Astrocyte of the hippocampus (primary cell): ENCODE results near the gene POMT1.
A peak's percentile ranks its signal among the peaks of the same experiment; 100 is the strongest.
"Not testable (repeated sequence)": the region's sequence is repeated elsewhere in the genome, so short reads cannot be mapped to it uniquely, and the experiment has no call there.

Experiments
- DNase-seq: peaks from one replicate; pipeline ENCODE4 v3.0.0; 2011; ENCODE audit warnings: low read depth, low spot score

POMT1 gene, protein sequence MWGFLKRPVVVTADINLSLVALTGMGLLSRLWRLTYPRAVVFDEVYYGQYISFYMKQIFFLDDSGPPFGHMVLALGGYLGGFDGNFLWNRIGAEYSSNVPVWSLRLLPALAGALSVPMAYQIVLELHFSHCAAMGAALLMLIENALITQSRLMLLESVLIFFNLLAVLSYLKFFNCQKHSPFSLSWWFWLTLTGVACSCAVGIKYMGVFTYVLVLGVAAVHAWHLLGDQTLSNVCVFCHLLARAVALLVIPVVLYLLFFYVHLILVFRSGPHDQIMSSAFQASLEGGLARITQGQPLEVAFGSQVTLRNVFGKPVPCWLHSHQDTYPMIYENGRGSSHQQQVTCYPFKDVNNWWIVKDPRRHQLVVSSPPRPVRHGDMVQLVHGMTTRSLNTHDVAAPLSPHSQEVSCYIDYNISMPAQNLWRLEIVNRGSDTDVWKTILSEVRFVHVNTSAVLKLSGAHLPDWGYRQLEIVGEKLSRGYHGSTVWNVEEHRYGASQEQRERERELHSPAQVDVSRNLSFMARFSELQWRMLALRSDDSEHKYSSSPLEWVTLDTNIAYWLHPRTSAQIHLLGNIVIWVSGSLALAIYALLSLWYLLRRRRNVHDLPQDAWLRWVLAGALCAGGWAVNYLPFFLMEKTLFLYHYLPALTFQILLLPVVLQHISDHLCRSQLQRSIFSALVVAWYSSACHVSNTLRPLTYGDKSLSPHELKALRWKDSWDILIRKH

DNA sequence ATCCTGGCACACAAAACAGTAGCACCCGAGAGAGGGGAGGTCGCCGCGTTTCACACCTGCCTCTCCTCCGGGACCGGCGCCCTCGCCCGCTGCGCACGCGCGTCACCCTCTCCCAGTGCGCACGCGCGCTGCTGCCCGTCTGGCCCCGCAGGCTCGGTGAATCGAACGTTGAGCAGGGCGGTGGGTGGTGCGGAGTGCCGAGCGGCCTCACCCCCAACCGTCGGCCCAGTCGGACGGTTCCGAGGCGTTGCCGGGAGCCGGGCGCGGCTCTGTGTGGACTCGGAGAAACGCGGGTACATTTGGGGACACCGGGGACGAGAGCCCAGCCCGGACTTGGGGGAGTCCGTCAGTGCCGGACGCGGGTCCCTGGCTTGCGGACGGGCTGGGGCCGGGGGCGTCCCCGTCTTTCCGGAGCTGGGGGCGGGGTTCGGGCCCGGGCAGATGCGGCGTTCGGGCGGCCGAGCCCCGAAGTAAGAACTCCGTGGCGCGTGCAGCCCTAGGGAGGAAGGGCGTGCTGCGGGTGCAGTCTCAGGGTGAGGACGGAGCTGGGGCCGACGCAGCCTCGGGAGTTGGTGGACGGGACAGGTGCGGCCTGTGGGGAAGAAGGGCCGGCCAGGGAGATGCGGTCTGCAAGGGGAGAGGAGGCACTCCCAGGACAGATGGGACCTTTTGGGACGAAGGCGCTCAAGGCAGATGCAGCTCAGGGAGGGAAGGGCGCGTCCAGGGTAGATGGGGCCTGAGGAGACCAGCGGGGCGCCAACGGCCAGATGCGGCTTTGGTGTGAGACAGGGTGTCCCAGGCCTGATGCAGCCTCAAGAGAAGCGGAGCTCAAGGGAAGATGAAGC, at the start of gene POMT1:
POMT1 (plus strand) TSS at position 138 of the 845 bp plus-strand sequence. CDS start 1,301 bp downstream, outside the sequence.
- peak; percentile 94 for DNase-seq

DNA sequence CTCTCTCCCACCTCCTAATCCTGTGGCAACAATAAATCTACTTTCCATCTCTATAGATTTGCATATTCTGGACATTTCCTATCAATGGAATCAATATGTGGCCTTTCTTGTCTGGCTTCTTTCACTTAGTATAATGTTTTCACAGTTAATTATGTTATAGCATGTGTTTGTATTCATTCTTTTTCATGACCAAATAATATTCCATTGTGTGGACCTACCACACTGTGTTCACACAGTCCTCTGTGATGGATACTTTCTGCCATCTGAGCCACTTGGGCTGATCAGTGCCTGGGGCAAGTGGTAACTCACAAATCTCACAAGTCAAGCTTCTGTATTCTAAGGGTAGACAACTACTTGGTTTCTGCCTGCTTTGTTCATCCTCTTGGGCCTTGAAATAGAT, 48.7 kb upstream of the POMT1 start:
- no peak for DNase-seq

DNA sequence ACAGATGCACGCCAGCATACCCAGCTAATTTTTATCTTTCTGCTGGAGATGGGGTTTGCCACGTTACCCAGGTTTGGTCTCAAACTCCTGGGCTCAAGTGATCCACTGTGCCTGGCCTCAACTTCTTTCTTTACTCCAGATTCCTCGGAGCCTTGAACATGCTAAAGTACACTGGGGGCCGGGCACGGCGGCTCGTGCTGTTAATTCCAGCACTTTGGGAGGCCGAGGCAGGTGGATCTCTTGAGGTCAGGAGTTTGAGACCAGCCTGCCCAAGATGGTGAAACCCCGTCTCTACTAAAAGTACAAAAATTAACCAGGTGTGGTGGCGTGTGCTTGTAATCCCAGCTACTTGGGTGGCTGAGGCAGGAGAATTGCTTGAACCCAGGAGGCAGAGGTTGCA, 47.1 kb upstream of the POMT1 start:
- DNase-seq = not testable (repeated sequence)

DNA sequence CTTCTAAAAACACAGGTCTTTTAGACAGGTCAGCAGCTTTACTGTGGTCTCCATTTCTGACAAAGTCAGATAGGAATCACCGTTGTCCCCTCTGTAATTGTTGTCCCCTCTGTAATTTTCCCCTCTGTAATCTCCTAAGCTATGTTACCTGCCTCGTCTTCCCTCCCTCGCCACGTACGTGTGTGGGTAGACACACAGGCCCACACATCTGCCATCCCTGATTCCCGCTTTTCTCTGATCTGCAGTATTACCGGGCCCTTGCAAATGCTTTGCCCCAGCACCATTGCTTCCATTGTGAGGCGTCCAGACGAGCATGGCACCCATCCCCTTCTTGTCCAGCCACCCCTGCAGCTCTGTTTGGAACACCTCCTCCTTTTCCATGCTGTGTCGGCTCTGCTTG, 45.0 kb upstream of the POMT1 start:
- DNase-seq = no peak

DNA sequence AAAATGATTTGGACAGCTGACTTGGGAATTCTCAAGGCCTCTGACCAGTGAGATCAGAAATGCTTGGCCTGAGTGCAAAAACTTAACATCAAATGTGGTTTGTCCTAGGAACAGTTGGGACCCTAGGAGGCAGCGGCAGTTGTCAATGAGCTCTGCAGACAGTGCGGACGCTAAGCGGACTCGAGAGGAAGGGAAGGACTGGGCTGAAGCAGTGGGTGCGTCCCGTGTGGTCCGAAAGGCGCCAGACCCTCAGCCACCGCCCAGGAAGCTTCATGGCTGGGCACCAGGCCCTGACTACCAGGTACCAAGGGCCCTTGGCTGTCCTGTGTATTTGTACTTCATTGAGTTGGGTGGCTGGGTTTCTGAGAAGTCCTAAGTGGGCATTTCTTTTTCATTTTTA, 43.7 kb upstream of the POMT1 start:
- no peak for DNase-seq

GRCh38 chr9:131461166-131461565, 41.6 kb upstream of the POMT1 start:
- DNase-seq = no peak

GRCh38 chr9:131464354-131465000, 38.2 kb upstream of the POMT1 start:
- DNase-seq = no peak

DNA sequence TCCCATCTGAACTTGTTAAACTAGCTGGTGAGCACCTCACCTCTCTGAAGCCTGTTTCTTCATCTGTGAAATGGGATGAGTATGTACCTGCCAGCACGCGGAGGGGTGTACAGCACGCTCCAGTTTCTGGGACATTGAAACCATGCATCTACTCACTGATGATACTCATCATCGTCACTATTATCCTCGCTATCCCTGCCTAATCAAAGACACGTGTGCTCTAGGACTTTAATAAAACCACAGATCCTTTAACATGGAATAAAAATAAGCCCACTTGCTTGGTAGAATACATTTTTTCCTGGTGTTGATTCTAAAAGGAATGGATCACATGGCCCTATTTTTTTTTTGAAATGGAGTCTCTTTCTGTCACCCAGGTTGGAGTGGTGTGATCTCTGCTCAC, 37.3 kb upstream of the POMT1 start:
- DNase-seq = no peak

DNA sequence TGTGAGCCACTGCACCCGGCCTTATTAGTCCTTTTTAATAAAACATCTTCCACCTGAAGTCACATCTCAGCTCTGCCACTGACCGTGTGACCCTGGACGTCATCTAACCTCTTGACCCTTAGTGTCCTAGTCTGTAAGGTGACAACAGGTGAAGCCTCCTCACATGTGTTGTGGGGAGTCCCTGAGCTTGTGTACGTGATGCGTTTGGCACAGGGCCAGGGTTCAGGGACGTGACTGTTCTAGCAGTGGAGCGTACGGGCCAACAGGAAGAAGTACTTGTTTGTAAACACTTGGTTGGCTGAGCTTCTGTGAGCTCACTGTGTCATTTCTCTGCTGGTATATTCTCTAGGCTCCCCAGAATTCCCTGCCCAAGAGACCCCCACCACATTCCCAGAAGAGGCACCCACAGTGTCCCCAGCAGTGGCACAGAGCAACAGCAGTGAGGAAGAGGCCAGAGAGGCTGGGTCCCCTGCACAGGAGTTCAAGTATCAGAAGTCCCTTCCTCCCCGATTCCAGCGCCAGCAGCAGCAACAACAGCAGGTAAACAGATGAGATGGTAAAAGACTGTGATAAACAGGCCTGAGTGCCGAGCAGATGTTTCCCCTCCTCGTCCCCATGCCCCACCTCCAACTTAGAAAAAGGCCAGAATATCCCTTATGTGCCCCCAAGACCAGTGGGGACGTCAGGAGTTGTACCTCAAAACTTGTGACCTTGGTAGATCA, 35.3 kb upstream of the POMT1 start:
- no peak for DNase-seq

GRCh38 chr9:131468031-131468430, 34.7 kb upstream of the POMT1 start:
- DNase-seq = no peak

GRCh38 chr9:131469356-131469755, 33.4 kb upstream of the POMT1 start:
- DNase-seq = no peak

GRCh38 chr9:131469951-131470350, 32.8 kb upstream of the POMT1 start:
- DNase-seq = no peak

GRCh38 chr9:131470581-131470991, 32.1 kb upstream of the POMT1 start:
- DNase-seq = no peak

- DNase-seq = not testable (repeated sequence)
These were observed 30.6 kb upstream of the POMT1 start for GRCh38 chr9:131472085-131472484.

DNA sequence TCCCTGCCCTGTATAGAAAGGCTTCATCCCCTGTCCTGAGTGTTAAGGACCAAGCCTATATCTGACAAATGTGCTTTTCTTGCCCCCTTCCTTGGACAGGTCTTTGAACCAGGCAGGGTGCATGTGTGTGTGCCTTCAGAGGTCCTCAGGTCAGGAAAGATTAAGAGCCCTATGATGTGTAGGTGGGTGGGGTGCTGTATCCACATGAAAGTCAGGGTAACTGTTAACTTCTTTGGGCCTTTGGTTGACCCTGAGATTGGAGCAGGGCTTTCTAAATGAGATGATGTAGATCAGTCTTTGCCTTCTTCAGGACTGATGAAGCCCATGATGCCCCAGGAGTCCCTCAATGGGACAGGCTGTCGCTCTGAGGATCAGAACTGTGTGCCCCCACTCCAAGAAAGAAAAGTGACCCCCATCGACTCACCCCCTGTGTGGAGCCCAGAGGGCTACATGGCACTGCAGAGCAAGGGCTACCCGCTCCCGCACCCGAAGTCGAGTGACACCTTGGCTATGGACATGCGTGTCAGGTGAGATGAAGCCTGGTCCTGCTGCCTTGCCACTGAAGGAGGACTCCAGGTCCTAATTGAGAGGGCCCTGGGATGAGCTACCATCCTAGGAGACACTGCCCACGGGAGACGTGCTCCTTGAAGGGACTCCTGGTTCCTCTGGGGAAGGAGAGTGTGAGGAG, 29.4 kb upstream of the POMT1 start:
- DNase-seq = no peak

DNA sequence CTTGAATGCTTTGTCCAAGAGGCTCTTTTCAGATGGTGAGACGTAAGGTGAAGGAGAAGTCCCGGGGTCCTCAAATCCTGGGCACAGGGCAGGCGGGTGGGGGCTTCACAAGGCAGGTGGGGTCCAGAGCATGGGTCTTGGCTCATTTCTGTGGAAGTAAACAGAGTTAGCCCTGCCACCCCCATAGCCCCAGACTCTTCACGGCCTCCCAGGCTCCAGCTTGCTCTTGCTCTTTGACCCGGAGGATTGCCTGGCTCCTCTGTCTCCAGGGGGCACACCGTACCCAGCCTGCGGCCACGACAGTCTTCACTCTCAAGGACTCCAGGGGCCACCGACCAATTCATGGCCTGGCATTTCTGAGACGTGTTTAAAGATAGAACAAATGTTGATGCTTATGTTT, 28.8 kb upstream of the POMT1 start:
- DNase-seq = no peak

GRCh38 chr9:131474711-131475110, 28.0 kb upstream of the POMT1 start:
- DNase-seq = no peak

DNA sequence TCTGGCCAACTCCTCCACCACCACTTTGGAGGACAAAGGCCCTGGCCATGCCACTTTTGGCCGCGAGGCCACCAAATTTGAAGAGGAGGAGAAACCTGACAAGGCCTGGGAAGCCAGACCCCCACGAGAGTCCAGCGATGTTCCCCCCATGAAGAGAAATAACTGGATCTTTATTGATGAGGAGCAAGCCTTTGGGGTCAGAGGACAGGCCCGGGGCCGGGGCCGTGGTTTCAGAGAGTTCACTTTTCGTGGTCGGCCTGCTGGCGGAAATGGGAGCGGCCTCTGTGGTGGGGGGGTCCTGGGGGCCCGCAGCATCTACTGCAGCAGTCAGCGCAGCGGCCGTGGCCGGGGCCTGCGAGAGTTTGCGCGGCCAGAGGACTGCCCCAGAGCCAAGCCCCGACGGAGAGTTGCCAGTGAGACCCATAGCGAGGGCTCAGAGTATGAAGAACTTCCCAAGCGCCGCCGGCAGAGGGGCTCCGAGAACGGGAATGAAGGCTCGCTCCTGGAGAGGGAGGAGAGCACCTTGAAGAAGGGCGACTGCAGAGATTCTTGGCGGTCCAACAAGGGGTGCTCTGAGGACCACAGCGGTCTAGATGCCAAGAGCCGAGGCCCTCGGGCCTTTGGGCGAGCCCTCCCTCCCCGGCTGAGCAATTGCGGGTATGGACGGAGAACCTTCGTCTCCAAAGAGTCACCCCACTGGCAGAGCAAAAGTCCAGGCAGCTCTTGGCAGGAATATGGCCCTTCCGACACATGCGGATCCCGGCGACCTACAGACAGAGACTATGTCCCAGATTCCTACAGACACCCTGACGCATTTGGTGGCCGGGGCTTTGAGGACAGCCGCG, 27.4 kb upstream of the POMT1 start:
- DNase-seq = no peak
